ENCODE data around the gene PI4KA. TPM values are rescaled to one million over a fixed set of nuclear protein-coding genes. Genes with fewer than 3 reads are reported as not detected.

PI4KA gene
- total RNA-seq, 1 donor from 2014 or later = 24.1 TPM

DNA sequence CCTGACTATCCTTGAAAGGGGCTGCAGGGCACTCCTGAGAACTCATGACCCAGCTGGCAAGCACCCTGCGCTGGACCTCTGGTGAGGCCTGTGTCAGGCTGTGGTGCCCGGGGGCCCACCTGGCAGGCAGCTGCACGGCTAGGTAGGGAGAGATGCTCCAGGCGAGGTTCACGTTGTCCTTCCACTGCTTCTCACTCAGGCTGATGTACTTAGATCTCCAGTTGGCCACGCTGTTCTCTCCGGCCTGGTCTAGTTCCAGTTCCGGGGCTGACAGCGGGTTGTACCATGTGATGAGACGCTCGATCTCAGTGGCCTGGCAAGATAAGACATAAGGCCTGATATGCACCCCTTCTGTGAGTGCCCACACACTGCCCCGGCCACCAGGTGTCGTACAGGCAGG, 129.4 kb downstream of the PI4KA start:
- TF ChIP-seq, protein P1, sequence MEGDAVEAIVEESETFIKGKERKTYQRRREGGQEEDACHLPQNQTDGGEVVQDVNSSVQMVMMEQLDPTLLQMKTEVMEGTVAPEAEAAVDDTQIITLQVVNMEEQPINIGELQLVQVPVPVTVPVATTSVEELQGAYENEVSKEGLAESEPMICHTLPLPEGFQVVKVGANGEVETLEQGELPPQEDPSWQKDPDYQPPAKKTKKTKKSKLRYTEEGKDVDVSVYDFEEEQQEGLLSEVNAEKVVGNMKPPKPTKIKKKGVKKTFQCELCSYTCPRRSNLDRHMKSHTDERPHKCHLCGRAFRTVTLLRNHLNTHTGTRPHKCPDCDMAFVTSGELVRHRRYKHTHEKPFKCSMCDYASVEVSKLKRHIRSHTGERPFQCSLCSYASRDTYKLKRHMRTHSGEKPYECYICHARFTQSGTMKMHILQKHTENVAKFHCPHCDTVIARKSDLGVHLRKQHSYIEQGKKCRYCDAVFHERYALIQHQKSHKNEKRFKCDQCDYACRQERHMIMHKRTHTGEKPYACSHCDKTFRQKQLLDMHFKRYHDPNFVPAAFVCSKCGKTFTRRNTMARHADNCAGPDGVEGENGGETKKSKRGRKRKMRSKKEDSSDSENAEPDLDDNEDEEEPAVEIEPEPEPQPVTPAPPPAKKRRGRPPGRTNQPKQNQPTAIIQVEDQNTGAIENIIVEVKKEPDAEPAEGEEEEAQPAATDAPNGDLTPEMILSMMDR (conservative IDR thresholded peaks at IDR 0.05; ENCODE audit: low read depth, low read length) = no peak

DNA sequence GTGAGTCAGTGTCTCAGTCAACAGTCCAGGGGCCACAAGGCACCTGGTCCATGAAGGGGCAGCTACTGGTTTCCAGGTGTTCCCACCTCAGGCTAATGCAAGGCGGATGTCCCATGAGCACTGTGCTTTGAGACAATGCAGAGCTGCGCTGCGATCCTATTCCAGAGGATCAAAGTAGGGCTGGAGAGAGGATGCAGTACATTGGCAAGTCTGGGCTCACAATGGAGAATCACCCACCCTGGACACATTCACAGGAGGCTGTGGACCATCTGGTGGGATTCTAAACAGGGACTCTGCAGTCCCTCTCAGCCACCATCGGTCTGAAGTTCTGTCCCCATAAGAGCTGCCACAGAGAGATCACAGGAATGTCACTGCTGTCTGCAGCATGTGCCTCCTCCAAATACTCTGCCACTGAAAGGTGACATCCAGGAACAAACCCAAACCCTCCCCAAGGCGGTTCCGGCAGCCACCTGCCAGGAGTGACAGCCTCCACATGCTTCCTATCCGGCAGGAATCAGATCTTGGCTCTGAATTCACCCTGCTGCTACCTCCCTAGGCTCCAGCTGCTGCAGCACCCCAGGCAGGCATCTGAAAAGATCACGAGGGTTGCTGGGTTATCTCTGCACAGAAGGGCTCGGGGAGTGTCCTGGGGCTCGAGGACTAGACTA, 130.0 kb downstream of the PI4KA start:
- TF ChIP-seq, protein P1 (conservative IDR thresholded peaks at IDR 0.05; ENCODE audit: low read depth, low read length) = no peak
- DNase-seq (ENCODE audit: low read depth) = no peak
- no peak overlapping the region for H3K4me3 ChIP-seq (ENCODE audit: low read depth, low read length)

More for the DNA sequence above, 129.4 kb downstream of the PI4KA start:
- H3K4me3 ChIP-seq (ENCODE audit: low read depth, low read length) = no peak overlapping the region
- DNase-seq (ENCODE audit: low read depth) = no peak

DNA sequence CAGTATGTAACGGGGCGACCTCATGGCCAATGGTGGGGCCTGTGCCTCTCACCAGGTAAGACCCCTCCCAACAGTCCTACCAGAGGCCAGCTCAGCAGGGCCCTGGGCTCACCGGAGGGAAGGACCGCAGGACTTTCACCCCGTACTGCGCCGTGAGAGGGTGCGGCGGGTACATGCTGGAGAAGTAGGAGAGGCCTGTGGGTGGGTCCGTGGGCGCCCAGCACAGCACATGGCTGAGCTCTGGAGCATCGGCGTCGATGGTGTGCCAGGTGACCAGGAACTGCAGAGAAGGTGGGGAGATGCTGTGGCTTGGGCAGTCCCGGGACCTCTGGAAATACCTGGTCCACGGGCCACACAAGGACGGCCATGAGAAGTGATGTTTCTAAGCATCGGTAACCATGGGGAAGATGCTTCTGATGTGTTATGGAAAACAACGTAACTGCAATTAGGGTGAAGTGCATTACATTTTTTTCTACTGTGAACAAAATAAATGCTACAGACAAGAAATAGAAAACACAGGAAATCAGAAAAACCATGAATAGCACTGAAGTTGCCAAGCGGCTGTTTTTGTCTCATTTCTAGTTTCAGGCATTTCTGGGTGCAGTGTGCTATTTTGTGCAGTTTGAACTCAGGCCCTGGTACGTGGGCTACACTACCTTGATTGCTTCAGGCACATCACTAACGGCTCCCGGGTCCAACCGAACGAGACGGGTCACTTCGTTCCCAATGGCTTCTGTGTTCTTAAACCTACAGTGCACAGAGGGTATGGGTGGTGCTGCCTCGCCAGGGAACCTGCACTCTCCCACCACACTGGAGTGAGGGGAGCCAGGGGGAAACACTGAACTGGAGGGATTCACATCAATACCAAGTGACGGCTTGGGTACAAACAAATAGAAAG, 131.2 kb downstream of the PI4KA start:
- no peak overlapping the region for H3K4me3 ChIP-seq (ENCODE audit: low read depth, low read length)
- TF ChIP-seq, protein P1 (conservative IDR thresholded peaks at IDR 0.05; ENCODE audit: low read depth, low read length) = no peak
- no peak for DNase-seq (ENCODE audit: low read depth)

DNA sequence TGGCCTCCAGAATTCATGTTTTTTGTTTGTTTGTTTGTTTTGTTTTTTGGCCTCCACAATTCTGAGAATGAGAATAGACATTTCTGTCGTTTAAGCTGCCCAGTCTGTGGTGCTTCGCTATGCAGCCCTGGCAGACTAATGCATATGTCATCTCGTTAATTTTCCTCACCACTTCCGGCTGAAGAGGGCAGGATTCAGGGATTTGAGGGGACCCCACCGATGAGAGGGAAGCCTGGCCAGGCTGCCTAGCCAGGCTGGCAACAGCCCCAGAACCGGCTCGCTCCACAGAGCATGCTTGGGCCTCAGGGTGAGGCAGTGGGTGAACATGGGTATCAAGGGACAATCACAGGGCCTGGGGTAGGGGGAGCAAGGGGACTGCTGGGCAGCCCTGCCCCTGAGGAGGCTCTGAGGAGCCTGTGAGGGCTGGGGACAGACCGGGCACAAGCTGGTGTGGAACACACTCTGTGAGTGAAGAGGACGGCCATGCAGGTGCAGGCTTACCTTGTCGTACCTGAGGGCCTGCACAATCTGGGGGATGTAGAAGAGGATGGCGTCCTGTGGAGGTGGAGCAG, 132.5 kb downstream of the PI4KA start:
- TF ChIP-seq, protein P1 (conservative IDR thresholded peaks at IDR 0.05; ENCODE audit: low read depth, low read length) = no peak
- DNase-seq (ENCODE audit: low read depth) = no peak

DNA sequence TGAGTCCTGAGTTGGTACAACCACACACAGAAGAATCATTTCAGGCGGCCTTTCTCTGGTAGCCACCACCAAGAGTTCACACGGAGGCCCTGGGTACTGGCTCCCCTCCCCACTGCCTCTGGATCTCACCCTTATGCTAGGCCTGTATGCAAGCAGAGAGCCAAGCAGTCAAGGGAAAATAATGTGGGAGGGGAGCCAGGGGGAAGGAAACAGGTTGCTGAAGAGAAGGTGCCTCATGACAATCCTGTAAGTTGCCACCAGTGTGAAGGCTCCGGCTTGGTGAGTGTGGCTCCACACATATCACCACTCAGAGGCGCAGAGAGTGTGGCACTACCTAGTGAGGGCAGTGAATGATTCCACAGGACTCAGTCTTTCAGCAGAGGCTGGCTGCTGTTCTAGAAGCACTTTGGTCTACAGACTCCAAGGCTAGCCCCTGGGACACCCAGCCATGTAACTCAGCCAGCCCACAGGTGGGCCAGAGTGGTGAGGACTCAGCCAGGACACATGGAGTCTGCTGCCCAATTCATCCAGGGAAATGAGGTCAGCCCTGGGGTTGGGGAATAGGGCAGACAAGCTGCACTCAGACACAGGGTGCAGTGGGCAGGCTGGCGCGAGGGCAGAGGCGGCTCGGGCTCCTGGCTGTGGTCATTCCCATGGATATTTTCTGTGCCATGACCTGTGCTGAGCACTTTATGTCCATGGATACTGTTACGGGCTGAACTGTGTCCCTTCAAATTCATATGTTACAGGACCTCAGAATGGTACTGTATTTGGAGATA, 133.7 kb downstream of the PI4KA start:
- TF ChIP-seq, protein P1 (conservative IDR thresholded peaks at IDR 0.05; ENCODE audit: low read depth, low read length) = no peak
- no peak for DNase-seq (ENCODE audit: low read depth)
- no peak overlapping the region for H3K4me3 ChIP-seq (ENCODE audit: low read depth, low read length)

More for the DNA sequence above, 132.5 kb downstream of the PI4KA start:
- no peak overlapping the region for H3K4me3 ChIP-seq (ENCODE audit: low read depth, low read length)

DNA sequence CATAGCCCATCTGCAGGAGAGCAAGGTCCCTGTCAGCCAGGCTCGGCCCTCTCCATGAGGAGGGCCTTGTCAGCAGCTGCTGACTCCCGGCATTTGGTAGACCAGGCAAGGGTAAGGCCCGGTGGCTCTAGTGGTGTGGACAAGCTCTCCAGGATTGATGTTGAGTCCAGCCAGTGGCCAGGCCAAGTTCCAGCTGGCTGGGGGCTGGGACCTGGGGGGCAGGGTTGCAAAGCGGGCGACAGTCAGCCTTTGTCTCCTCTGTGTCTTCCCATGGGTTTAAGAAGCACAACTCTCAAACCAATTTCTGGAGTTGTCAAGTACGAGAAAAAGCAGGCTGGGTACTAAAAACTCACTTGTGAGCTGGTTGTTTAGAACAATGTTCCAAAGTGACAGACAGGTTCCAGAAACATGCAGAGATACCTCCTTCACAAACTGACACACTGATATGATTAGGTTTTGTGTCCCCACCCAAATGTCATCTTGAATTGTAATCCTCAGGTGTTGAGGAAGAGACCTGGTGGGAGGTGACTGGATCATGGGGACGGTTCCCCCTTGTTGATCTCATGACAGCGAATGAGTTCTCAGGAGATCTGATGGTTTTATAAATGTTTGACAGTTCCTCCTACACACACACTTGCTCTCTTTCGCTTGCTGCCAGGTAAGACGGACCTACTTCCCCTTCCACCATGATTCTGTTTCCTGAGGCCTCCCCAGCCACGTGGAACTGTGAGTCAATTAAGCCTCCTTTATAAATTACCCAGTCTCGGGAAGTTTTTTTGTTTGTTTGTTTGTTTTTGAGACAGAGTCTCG, 137.0 kb downstream of the PI4KA start:
- TF ChIP-seq, protein P1 (conservative IDR thresholded peaks at IDR 0.05; ENCODE audit: low read depth, low read length) = no peak
- no peak overlapping the region for H3K4me3 ChIP-seq (ENCODE audit: low read depth, low read length)
- DNase-seq (ENCODE audit: low read depth) = no peak
